HepG2 (cell line): ENCODE data around the gene ABTB2. TPM values are rescaled to one million over a fixed set of nuclear protein-coding genes. Genes with fewer than 3 reads are reported as not detected.

Experiments used
- ATAC-seq: fragments of 200-7000 bp; cut with Tn5 transposase; 3 replicates; pipeline ENCODE4 v1.9.1; 2020; ENCODE audit warnings: mild to moderate bottlenecking, moderate library complexity
- BruUV-seq: library from RNA; stranded (reverse); fragments of 400-500 nt; replicated peaks from 2 replicates; lab custom pipeline; 2021; lab: Mats Ljungman, UMichigan
- CTCF ChIA-PET: fragments of 300-600 bp; formaldehyde crosslinking; extraction: SDS; loops from one replicate; lab custom pipeline; 2021; ENCODE audit warnings: low total read pairs, inconsistent platforms, low intra/inter-chr PET ratio; lab: Yijun Ruan, JAX
- POLR2A ChIA-PET: fragments of 350-600 bp; sonication (Branson Sonifier 250); formaldehyde crosslinking; loops from one replicate; lab custom pipeline; 2020; ENCODE audit warnings: antibody characterized with exemption, inconsistent platforms; lab: Yijun Ruan, JAX
- DNase-seq: peaks from one replicate; pipeline ENCODE4 v3.0.0-alpha.2; 2015; ENCODE audit warnings: low spot score
- FAIRE-seq: peaks from 3 replicates; lab custom pipeline; 2011; peaks lifted over from hg19 to GRCh38; lab: Jason Lieb, UNC
- H2AFZ ChIP-seq: one replicate; pipeline ENCODE4 v1.6.1; 2011; ENCODE audit warnings: low read length, inconsistent platforms
- H3K27ac ChIP-seq: fragments of 300-600 bp; 3 replicates; pipeline ENCODE4 v1.8.0; 2011; ENCODE audit warnings: mixed run types, mild to moderate bottlenecking, mixed read lengths, low read length, inconsistent platforms; ENCODE audit not compliant: insufficient read depth; ENCODE audit errors: extremely low read length
- H3K27me3 ChIP-seq, 2 experiments: fragments of 200-600 bp in 1 of 2; 2 replicates in 1 of 2; 3 replicates in 1 of 2; pipeline versions ENCODE4 v1.6.0 to v1.8.0; 2011; ENCODE audit warnings: low read length in 2 of 2, mild to moderate bottlenecking in 2 of 2, moderate library complexity in 2 of 2, inconsistent platforms in 1 of 2; ENCODE audit not compliant: insufficient read depth in 2 of 2, control insufficient read depth in 1 of 2
- H3K36me3 ChIP-seq, 2 experiments: fragments of 200-600 bp in 1 of 2; replicated peaks in 1 of 2; 2 replicates in 1 of 2; 3 replicates in 1 of 2; pipeline versions ENCODE4 v1.5.1 to v1.8.0; 2011; ENCODE audit warnings: low read length in 2 of 2, inconsistent platforms in 1 of 2; ENCODE audit not compliant: insufficient read depth in 2 of 2, control insufficient read depth in 1 of 2
- H3K4me1 ChIP-seq: 2 replicates; pipeline ENCODE4 v1.5.1; 2012; ENCODE audit warnings: low read length, inconsistent platforms; ENCODE audit not compliant: insufficient read depth
- H3K4me2 ChIP-seq: 2 replicates; pipeline ENCODE4 v1.6.0; 2011; ENCODE audit warnings: low read depth, low read length, inconsistent platforms
- H3K4me3 ChIP-seq, 3 experiments: fragments of 200-600 bp in 1 of 3; sonication (generic), shearing (Covaris generic) in 1 of 3; replicated peaks in 1 of 3; 2 replicates each; pipeline ENCODE4 v1.5.1; 2011 to 2016; ENCODE audit warnings: low read length in 3 of 3, inconsistent platforms in 2 of 3, low read depth in 2 of 3, mild to moderate bottlenecking in 2 of 3, control low read depth in 1 of 3, mixed read lengths in 1 of 3; ENCODE audit not compliant: insufficient read depth in 1 of 3
- H3K79me2 ChIP-seq: one replicate; pipeline ENCODE4 v1.6.1; 2011; ENCODE audit warnings: low read length, inconsistent platforms; ENCODE audit not compliant: insufficient read depth
- H3K9ac ChIP-seq: 2 replicates; pipeline ENCODE4 v1.6.0; 2011; ENCODE audit warnings: mild to moderate bottlenecking, low read depth, low read length, inconsistent platforms; ENCODE audit not compliant: insufficient read depth
- H3K9me3 ChIP-seq: 2 replicates; pipeline ENCODE4 v1.5.1; 2012; ENCODE audit warnings: mild to moderate bottlenecking, low read length
- H4K20me1 ChIP-seq: 2 replicates; pipeline ENCODE4 v1.6.0; 2011; ENCODE audit warnings: inconsistent platforms, mild to moderate bottlenecking, low read length, moderate library complexity; ENCODE audit not compliant: insufficient read depth
- DR1 ChIP-seq: sonication (generic); formaldehyde crosslinking; IDR thresholded peaks from 2 replicates; pipeline ENCODE4 v1.8.0; 2021; ENCODE audit warnings: mild to moderate bottlenecking, missing genetic modification reagents, inconsistent platforms
- EEA1 ChIP-seq: sonication (generic); formaldehyde crosslinking; IDR thresholded peaks from 2 replicates; pipeline ENCODE4 v1.5.1; 2020; ENCODE audit warnings: mild to moderate bottlenecking, missing genetic modification reagents, borderline replicate concordance
- FOSL1 ChIP-seq: sonication (generic); formaldehyde crosslinking; IDR thresholded peaks from 2 replicates; pipeline ENCODE4 v1.9.0; 2021; ENCODE audit warnings: missing genetic modification reagents, borderline replicate concordance
- HCFC1 ChIP-seq: fragments of 150-350 bp; IDR thresholded peaks from 2 replicates; pipeline ENCODE4 v1.6.1; 2014; ENCODE audit warnings: low read depth, low read length
- HNF4A ChIP-seq: sonication (generic); formaldehyde crosslinking; IDR thresholded peaks from 2 replicates; pipeline ENCODE4 v1.4.0; 2020; ENCODE audit warnings: missing genetic modification reagents
- HOXA9 ChIP-seq: sonication (generic); formaldehyde crosslinking; IDR thresholded peaks from 2 replicates; pipeline ENCODE4 v1.8.1; 2022; ENCODE audit warnings: missing genetic modification reagents, mild to moderate bottlenecking, moderate library complexity, borderline replicate concordance
- WGBS: methylation state at CpG from one replicate; pipeline ENCODE4 v1.1.6; 2017; ENCODE audit warnings: low lambda C conversion rate; 5-methylcytosine and 5-hydroxymethylcytosine counted together
- in situ Hi-C: cut with HindIII; loops from 2 replicates; pipeline ENCODE4 v1.10.0; 2017; ENCODE audit warnings: low pct_unique_long_range_greater_than_20kb; ENCODE audit not compliant: extremely low pct_ligation_motif_present
- intact Hi-C: fragments of 100-400 bp; cut with micrococcal nuclease; formaldehyde crosslinking; loops from one replicate; pipeline ENCODE4 v1.10.0; 2022; ENCODE audit not compliant: unreplicated experiment
- polyA plus RNA-seq, 8 experiments: library from polyadenylated mRNA; depleted of rRNA in 3 of 8; stranded (reverse) in 7 of 8; unstranded in 1 of 8; fragments of >200 nt; fragmentation: Illumina TruSeq in 4 of 8; extraction: Trizol in 4 of 8; gene quantifications; 2 replicates each; pipeline versions ENCODE4 v1.2.1 to v1.2.3, GENCODE V29; 2011 to 2016; ENCODE audit warnings: low read depth in 4 of 8, missing spikeins in 1 of 8, mixed read lengths in 1 of 8; ENCODE audit not compliant: insufficient read depth in 1 of 8
- total RNA-seq, 5 experiments: library from RNA; depleted of rRNA; stranded (reverse); fragments of >200 nt; fragmentation: Illumina TruSeq; extraction: Trizol; gene quantifications; 2 replicates each; pipeline ENCODE4 v1.2.3, GENCODE V29; 2016; ENCODE audit warnings: low read depth in 1 of 5
- TF ChIP-seq, protein P1 (sequence below): sonication (generic); formaldehyde crosslinking; IDR thresholded peaks from 2 replicates; pipeline ENCODE4 v1.4.0; 2020; ENCODE audit warnings: mild to moderate bottlenecking, missing genetic modification reagents
- TF ChIP-seq, protein P2 (sequence below), 2 experiments: sonication (generic) in 1 of 2; formaldehyde crosslinking in 1 of 2; IDR thresholded peaks; 2 replicates each; pipeline versions ENCODE4 v1.5.1 to v1.6.1; 2011 to 2020; ENCODE audit warnings: borderline replicate concordance in 1 of 2, low read depth in 1 of 2, low read length in 1 of 2, mild to moderate bottlenecking in 1 of 2, missing genetic modification reagents in 1 of 2, moderate library complexity in 1 of 2
- TF ChIP-seq, protein P3 (sequence below): sonication (generic); formaldehyde crosslinking; IDR thresholded peaks from 2 replicates; pipeline ENCODE4 v1.8.0; 2022; ENCODE audit warnings: missing genetic modification reagents, mild to moderate bottlenecking, inconsistent platforms, borderline replicate concordance
- TF ChIP-seq, protein P4 (sequence below): IDR thresholded peaks from 2 replicates; pipeline ENCODE4 v1.4.0; 2020; ENCODE audit warnings: mild to moderate bottlenecking, missing genetic modification reagents
- TF ChIP-seq, protein P5 (sequence below): sonication (generic); formaldehyde crosslinking; IDR thresholded peaks from 2 replicates; pipeline ENCODE4 v1.5.1; 2020; ENCODE audit warnings: missing genetic modification reagents, mild to moderate bottlenecking, borderline replicate concordance

The ABTB2 gene
- total and polyA plus RNA-seq, 2 of the 13 experiments (the other 11 are each of a cell fraction or from before 2014, with no cell fraction given): 5.1 to 15.4 TPM

DNA sequence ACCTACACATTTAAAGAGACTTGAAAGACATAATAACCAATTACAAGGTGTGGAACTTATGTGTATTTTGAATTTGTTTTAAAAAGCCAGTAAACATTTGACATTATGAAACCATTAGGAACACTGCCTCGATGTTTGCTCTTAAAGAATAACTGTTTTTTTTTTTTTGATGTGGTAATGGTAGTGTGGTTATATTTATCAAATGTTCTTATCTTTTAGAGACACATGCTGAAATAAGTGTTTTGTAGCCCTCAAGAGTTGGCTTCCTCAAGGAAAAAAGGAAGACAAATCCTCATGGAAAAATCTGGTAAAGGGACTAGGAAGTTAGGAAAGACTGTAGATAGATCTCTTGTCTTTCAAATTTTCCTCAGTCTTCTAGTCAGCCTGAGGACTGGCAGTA, 2.2 kb upstream of the ABTB2 start:
- peaks cover 21% of the 10 kb centered on the region for H4K20me1 ChIP-seq
- H2AFZ ChIP-seq: no peak overlapping the region
- intact Hi-C loops: no loop called here
- no peaks in the 10 kb centered on the region for H3K9me3 ChIP-seq
- no peak for FAIRE-seq
- 7% methylated on average over 1 of the region's 1 CpG for WGBS
- H3K4me3 ChIP-seq: no peak overlapping the region
- H3K9ac ChIP-seq: no peak overlapping the region
- no peak for ATAC-seq
- in situ Hi-C loops: loop anchor here (5.0 to 25.0 kb wide), 5 partner anchors 132 to 1027 kb away; no protein-coding TSS in a partner anchor
- no TSS peak for BruUV-seq
- H3K27ac ChIP-seq: no peak overlapping the region
- POLR2A ChIA-PET: no interaction called here
- peak overlapping the region; percentile 99 for H3K4me2 ChIP-seq
- H3K27me3 ChIP-seq: no peaks in the 10 kb centered on the region; a peak in 1 of 5 replicates
- CTCF ChIA-PET: interaction anchor here (1.0 to 3.7 kb wide), 11 partner anchors 14 to 539 kb away, joined by 3 to 169 read pairs (median 8); partner anchors contain the start of gene CAT
- peaks cover 55% of the 10 kb centered on the region for H3K4me1 ChIP-seq
- DNase-seq: no peak
- H3K79me2 ChIP-seq: peaks cover 24% of the 10 kb centered on the region
- H3K36me3 ChIP-seq: no peaks in the 10 kb centered on the region
- TF ChIP-seq DR1 (CRISPR knock-in tag) (no peak), EEA1 (no peak), HNF4A (CRISPR knock-in tag) (no peak), FOSL1 (CRISPR knock-in tag) (no peak), HCFC1 (no peak), HOXA9 (CRISPR knock-in tag) (no peak)
- TF ChIP-seq, protein P1, sequence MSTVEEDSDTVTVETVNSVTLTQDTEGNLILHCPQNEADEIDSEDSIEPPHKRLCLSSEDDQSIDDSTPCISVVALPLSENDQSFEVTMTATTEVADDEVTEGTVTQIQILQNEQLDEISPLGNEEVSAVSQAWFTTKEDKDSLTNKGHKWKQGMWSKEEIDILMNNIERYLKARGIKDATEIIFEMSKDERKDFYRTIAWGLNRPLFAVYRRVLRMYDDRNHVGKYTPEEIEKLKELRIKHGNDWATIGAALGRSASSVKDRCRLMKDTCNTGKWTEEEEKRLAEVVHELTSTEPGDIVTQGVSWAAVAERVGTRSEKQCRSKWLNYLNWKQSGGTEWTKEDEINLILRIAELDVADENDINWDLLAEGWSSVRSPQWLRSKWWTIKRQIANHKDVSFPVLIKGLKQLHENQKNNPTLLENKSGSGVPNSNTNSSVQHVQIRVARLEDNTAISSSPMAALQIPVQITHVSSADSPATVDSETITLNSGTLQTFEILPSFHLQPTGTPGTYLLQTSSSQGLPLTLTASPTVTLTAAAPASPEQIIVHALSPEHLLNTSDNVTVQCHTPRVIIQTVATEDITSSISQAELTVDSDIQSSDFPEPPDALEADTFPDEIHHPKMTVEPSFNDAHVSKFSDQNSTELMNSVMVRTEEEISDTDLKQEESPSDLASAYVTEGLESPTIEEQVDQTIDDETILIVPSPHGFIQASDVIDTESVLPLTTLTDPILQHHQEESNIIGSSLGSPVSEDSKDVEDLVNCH (CRISPR knock-in tag): no peak
- TF ChIP-seq, protein P2, sequence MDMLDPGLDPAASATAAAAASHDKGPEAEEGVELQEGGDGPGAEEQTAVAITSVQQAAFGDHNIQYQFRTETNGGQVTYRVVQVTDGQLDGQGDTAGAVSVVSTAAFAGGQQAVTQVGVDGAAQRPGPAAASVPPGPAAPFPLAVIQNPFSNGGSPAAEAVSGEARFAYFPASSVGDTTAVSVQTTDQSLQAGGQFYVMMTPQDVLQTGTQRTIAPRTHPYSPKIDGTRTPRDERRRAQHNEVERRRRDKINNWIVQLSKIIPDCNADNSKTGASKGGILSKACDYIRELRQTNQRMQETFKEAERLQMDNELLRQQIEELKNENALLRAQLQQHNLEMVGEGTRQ (IDR thresholded peaks at IDR 0.05; ENCODE audit: low read depth, low read length): no peak
- TF ChIP-seq, protein P2 (CRISPR knock-in tag; IDR thresholded peaks at IDR 0.05; ENCODE audit: borderline replicate concordance): no peak
- TF ChIP-seq, protein P3, sequence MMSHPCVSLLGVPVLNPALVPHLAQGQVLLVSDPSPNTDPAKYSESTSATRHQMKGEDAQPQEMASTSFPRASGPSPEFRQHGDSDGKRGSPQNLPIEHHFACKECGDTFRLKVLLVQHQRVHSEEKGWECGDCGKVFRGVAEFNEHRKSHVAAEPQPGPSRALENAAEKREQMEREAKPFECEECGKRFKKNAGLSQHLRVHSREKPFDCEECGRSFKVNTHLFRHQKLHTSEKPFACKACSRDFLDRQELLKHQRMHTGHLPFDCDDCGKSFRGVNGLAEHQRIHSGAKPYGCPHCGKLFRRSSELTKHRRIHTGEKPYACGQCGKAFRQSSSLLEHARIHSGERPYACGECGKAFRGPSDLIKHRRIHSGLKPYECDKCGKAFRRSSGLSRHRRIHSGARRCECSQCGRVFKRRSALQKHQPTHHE (CRISPR knock-in tag): no peak
- TF ChIP-seq, protein P4, sequence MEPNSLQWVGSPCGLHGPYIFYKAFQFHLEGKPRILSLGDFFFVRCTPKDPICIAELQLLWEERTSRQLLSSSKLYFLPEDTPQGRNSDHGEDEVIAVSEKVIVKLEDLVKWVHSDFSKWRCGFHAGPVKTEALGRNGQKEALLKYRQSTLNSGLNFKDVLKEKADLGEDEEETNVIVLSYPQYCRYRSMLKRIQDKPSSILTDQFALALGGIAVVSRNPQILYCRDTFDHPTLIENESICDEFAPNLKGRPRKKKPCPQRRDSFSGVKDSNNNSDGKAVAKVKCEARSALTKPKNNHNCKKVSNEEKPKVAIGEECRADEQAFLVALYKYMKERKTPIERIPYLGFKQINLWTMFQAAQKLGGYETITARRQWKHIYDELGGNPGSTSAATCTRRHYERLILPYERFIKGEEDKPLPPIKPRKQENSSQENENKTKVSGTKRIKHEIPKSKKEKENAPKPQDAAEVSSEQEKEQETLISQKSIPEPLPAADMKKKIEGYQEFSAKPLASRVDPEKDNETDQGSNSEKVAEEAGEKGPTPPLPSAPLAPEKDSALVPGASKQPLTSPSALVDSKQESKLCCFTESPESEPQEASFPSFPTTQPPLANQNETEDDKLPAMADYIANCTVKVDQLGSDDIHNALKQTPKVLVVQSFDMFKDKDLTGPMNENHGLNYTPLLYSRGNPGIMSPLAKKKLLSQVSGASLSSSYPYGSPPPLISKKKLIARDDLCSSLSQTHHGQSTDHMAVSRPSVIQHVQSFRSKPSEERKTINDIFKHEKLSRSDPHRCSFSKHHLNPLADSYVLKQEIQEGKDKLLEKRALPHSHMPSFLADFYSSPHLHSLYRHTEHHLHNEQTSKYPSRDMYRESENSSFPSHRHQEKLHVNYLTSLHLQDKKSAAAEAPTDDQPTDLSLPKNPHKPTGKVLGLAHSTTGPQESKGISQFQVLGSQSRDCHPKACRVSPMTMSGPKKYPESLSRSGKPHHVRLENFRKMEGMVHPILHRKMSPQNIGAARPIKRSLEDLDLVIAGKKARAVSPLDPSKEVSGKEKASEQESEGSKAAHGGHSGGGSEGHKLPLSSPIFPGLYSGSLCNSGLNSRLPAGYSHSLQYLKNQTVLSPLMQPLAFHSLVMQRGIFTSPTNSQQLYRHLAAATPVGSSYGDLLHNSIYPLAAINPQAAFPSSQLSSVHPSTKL: no peak
- TF ChIP-seq, protein P5, sequence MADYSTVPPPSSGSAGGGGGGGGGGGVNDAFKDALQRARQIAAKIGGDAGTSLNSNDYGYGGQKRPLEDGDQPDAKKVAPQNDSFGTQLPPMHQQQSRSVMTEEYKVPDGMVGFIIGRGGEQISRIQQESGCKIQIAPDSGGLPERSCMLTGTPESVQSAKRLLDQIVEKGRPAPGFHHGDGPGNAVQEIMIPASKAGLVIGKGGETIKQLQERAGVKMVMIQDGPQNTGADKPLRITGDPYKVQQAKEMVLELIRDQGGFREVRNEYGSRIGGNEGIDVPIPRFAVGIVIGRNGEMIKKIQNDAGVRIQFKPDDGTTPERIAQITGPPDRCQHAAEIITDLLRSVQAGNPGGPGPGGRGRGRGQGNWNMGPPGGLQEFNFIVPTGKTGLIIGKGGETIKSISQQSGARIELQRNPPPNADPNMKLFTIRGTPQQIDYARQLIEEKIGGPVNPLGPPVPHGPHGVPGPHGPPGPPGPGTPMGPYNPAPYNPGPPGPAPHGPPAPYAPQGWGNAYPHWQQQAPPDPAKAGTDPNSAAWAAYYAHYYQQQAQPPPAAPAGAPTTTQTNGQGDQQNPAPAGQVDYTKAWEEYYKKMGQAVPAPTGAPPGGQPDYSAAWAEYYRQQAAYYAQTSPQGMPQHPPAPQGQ (CRISPR knock-in tag): no peak
